ENCODE results near the gene AGMAT. TPM values are rescaled to one million over a fixed set of nuclear protein-coding genes. Genes with fewer than 3 reads are reported as not detected.
A peak's percentile ranks its signal among the peaks of the same experiment; 100 is the strongest.

AGMAT gene
- total and polyA plus RNA-seq, 9 of the 15 experiments (the other 6 are each of a cell fraction or from before 2014, with no cell fraction given) = not detected

DNA sequence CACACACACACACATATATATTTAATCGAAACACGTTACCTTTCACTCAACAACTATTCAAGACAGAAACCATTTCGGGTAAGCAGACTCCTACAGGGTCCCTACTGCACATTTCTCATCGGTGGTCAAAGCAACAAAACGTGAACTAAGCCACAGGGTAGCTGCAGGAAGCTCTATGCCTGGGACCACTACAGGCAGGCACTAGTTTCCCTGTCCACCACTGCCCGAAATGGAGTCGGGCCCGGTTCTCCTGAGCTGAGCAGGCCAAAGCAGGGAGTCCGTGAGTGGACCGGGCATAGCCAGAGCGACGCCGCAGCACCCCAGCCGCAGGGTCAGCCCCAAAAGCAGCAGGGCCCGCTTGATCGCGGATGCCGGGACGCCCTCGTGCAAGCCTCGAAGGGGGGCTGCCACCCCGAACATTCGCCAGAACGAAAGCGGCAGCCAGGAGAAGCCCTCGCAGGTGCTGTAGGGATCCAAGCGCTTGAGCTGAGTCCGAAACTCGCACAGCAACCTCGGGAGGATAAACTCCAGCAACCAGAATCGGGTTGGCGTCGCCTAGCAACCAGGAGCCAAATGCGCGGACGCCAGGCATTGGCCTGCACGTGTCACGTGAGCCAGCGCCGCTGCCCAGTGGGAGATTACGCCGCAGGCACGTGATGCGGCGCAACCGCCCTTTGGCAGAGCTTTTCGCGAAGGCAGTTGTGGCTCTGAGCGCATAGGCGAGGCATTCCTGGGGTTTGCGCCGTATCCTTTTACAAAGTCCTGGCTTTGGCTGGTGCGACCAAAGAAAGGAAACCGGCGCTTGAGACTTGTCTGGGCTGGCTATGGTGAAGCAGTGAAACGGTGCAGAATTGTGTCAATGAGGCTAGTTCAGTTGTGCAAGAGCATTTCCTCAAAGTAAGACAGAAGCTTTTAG lies 18.5 kb upstream of the AGMAT start (continued):
- TF ChIP-seq, protein P1, sequence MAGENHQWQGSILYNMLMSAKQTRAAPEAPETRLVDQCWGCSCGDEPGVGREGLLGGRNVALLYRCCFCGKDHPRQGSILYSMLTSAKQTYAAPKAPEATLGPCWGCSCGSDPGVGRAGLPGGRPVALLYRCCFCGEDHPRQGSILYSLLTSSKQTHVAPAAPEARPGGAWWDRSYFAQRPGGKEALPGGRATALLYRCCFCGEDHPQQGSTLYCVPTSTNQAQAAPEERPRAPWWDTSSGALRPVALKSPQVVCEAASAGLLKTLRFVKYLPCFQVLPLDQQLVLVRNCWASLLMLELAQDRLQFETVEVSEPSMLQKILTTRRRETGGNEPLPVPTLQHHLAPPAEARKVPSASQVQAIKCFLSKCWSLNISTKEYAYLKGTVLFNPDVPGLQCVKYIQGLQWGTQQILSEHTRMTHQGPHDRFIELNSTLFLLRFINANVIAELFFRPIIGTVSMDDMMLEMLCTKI (IDR thresholded peaks at IDR 0.05; ENCODE audit: partially characterized antibody) = no peak
- no peak for TF ChIP-seq PURB (CRISPR knock-in tag; IDR thresholded peaks at IDR 0.05; ENCODE audit: low read depth)
- TF ChIP-seq KLF6 (CRISPR knock-in tag; IDR thresholded peaks at IDR 0.05; ENCODE audit: borderline replicate concordance) = no peak
- TF ChIP-seq U2AF1 (optimal IDR thresholded peaks at IDR 0.05; ENCODE audit: low read depth, low read length) = no peak
- no peak for TF ChIP-seq NELFE (IDR thresholded peaks at IDR 0.05; ENCODE audit: insufficient read depth, insufficient read length)
- no peak for TF ChIP-seq ZNF224 (CRISPR knock-in tag; IDR thresholded peaks at IDR 0.05)
- no peak for TF ChIP-seq POLR3G (IDR thresholded peaks at IDR 0.05; ENCODE audit: extremely low read depth, insufficient read length, insufficient replicate concordance)
- TF ChIP-seq ETS2 (tag; IDR thresholded peaks at IDR 0.05; ENCODE audit: borderline replicate concordance, poor library complexity, severe bottlenecking) = no peak
- TF ChIP-seq TGIF2 (CRISPR knock-in tag; IDR thresholded peaks at IDR 0.05) = no peak
- peak; percentile 48 for TF ChIP-seq RBBP5 (IDR thresholded peaks at IDR 0.05; ENCODE audit: borderline replicate concordance, insufficient read depth, low read length, poor library complexity, severe bottlenecking)
- TF ChIP-seq BHLHE40 (IDR thresholded peaks at IDR 0.05; ENCODE audit: low read length) = peak; percentile 96
- no peak for TF ChIP-seq CHAMP1 (IDR thresholded peaks at IDR 0.05)
- peak; percentile 58; the same call in 1 of the 2 replicates for TF ChIP-seq ARID4B (CRISPR knock-in tag; IDR thresholded peaks at IDR 0.05)
- TF ChIP-seq ATF6 (CRISPR knock-in tag; IDR thresholded peaks at IDR 0.05) = peak; percentile 69; the same call in 1 of the 2 replicates
- TF ChIP-seq RFX5 (IDR thresholded peaks at IDR 0.05; ENCODE audit: low read depth, low read length) = no peak

Data from K562 (cell line).